ENCODE data around the gene PRR7.

DNA sequence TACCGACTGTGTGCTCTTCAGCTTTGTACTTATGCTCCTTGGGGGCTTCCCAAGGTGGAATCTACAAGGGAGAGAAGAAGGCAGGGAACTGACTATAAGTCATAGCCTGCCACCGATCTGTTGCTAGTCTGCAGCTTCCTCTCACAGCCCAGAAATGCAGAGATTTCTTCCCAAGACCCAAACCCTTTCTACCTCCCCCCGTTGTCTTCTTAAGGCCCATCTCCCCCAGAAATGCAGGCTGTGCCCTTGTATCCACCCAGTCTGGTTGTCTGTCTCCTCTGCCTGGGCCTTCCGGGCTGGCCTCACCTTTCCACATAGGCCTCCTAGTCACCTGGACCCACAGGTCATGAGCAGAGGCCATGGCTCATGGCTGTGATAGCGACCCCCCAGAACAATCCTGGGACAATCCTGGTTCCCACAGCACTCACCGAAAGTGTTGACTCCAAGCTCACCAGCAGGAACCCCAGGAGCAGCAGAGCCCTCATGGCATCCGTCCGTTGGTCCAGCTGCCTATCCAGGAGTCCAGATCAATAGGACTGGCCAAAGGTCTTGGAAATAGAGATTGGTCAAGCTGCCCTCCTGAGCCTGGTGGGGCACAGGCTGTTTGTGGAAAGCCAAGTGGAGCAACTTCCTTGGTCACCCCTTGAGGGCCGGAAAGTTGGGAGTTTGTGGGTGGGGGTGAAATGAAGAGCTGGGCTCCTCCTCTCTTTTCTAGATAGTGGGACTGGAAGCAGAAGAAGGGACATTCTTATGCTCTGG is 37.4 kb upstream of the PRR7 start, which contains the start of gene F12:
- TF ChIP-seq POLR2A (IDR thresholded peaks at IDR 0.05): no peak
- no peak for TF ChIP-seq CTCF (IDR thresholded peaks at IDR 0.05)
